Astrocyte (in vitro differentiated cells and primary cell): Measurements from ENCODE around the gene NTN1.

Source experiments
- CTCF ChIP-seq: IDR thresholded peaks from 2 replicates; pipeline ENCODE4 v1.5.1; 2011; ENCODE audit warnings: low read depth, mild to moderate bottlenecking, inconsistent platforms, low read length, moderate library complexity; ENCODE audit not compliant: insufficient read depth
- EZH2 ChIP-seq: IDR thresholded peaks from 2 replicates; pipeline ENCODE4 v1.6.1; 2012; ENCODE audit warnings: mild to moderate bottlenecking, low read length, inconsistent platforms; ENCODE audit not compliant: insufficient read depth

GRCh38 chr17:9036336-9036735 lies 15.0 kb downstream of the NTN1 start:
- TF ChIP-seq CTCF (no peak), EZH2 (no peak)
